Activated naive CD4-positive, alpha-beta T cell treated with anti-CD3 and anti-CD28 coated beads, Interleukin-2, amount 50 U/mL, for 72 hours (primary cell): ENCODE data around the gene ARHGEF16. TPM values are rescaled to one million over a fixed set of nuclear protein-coding genes. Genes with fewer than 3 reads are reported as not detected.

Source experiments
- ATAC-seq, 2 donors: fragments of 150-1000 bp; cut with Tn5 transposase; 2 replicates each; pipeline ENCODE4 v1.10.0; 2021; ENCODE audit warnings: mild to moderate bottlenecking in 2 of 2, moderate library complexity in 2 of 2
- DNase-seq, 2 donors: peaks; one replicate each; pipeline ENCODE4 v3.0.0; 2021 to 2022; ENCODE audit warnings: low spot score in 2 of 2
- H3K27ac Mint-ChIP-seq, 2 donors: one replicate each; pipeline ENCODE4 v1.8.0; 2022; ENCODE audit warnings: mild to moderate bottlenecking in 2 of 2, mixed read lengths in 2 of 2
- H3K36me3 Mint-ChIP-seq, 2 donors: one replicate each; pipeline ENCODE4 v1.8.0; 2022; ENCODE audit warnings: mixed read lengths in 2 of 2
- H3K9me3 Mint-ChIP-seq, 2 donors: one replicate each; pipeline ENCODE4 v1.8.0; 2022; ENCODE audit warnings: mixed read lengths in 2 of 2
- total RNA-seq, 2 donors: library from RNA; stranded (reverse); gene quantifications; one replicate each; pipeline ENCODE4 v1.2.3, GENCODE V29; 2022

The ARHGEF16 gene
- total RNA-seq, 2 donors from 2014 or later: 0.46 TPM; not detected in 1

GRCh38 chr1:3418600-3418999 lies 35.9 kb upstream of the ARHGEF16 start:
- Mint-ChIP-seq H3K9me3 (peaks cover 0 to 6% of the 10 kb centered on the region in 2 donors), H3K36me3 (peaks cover 5 to 7% of the 10 kb centered on the region in 2 donors), H3K27ac (no peak overlapping the region)
- DNase-seq (no peak), ATAC-seq (no peak)

GRCh38 chr1:3419415-3420204 lies 34.9 kb upstream of the ARHGEF16 start:
- DNase-seq (no peak), ATAC-seq (no peak)
- peaks cover 0 to 6% of the 10 kb centered on the region in 2 donors for H3K9me3 Mint-ChIP-seq
- H3K27ac Mint-ChIP-seq: no peak overlapping the region
- H3K36me3 Mint-ChIP-seq: peaks cover 5 to 7% of the 10 kb centered on the region in 2 donors

- no peak overlapping the region for H3K27ac Mint-ChIP-seq
- DNase-seq: no peak
- H3K36me3 Mint-ChIP-seq: peaks cover 5 to 7% of the 10 kb centered on the region in 2 donors
- H3K9me3 Mint-ChIP-seq: peaks cover 0 to 6% of the 10 kb centered on the region in 2 donors
- ATAC-seq: no peak
Measured at GRCh38 chr1:3420218-3420951, 34.1 kb upstream of the ARHGEF16 start.

- Mint-ChIP-seq H3K9me3 (no peaks in the 10 kb centered on the region), H3K36me3 (no peaks in the 10 kb centered on the region), H3K27ac (no peak overlapping the region)
- ATAC-seq: no peak
- DNase-seq: no peak
Measured at GRCh38 chr1:3422638-3423037, 31.8 kb upstream of the ARHGEF16 start.

- Mint-ChIP-seq H3K27ac (no peak overlapping the region), H3K9me3 (no peaks in the 10 kb centered on the region), H3K36me3 (no peaks in the 10 kb centered on the region)
- DNase-seq (no peak), ATAC-seq (no peak)
Measured at GRCh38 chr1:3423245-3423829, 31.1 kb upstream of the ARHGEF16 start.

- no peaks in the 10 kb centered on the region for H3K36me3 Mint-ChIP-seq
- peak in 1 of 2 donors; percentile 11 for ATAC-seq
- no peak for DNase-seq
- H3K9me3 Mint-ChIP-seq: no peaks in the 10 kb centered on the region
- H3K27ac Mint-ChIP-seq: no peak overlapping the region
Measured at GRCh38 chr1:3423896-3424611, 30.4 kb upstream of the ARHGEF16 start.

GRCh38 chr1:3425486-3426215 lies 28.8 kb upstream of the ARHGEF16 start:
- ATAC-seq (no peak), DNase-seq (no peak)
- H3K36me3 Mint-ChIP-seq: no peaks in the 10 kb centered on the region
- H3K9me3 Mint-ChIP-seq: no peaks in the 10 kb centered on the region
- H3K27ac Mint-ChIP-seq: no peak overlapping the region

- no peak for DNase-seq
- no peak for ATAC-seq
- Mint-ChIP-seq H3K9me3 (no peaks in the 10 kb centered on the region), H3K36me3 (no peaks in the 10 kb centered on the region), H3K27ac (no peak overlapping the region)
Measured at GRCh38 chr1:3426956-3427535, 27.4 kb upstream of the ARHGEF16 start.

- DNase-seq (no peak), ATAC-seq (no peak)
- Mint-ChIP-seq H3K27ac (no peak overlapping the region), H3K36me3 (no peaks in the 10 kb centered on the region), H3K9me3 (no peaks in the 10 kb centered on the region)
Measured at GRCh38 chr1:3427711-3428704, 26.5 kb upstream of the ARHGEF16 start.

- no peaks in the 10 kb centered on the region for H3K9me3 Mint-ChIP-seq
- DNase-seq (no peak), ATAC-seq (no peak)
- H3K27ac Mint-ChIP-seq: no peak overlapping the region
- H3K36me3 Mint-ChIP-seq: no peaks in the 10 kb centered on the region
Measured at GRCh38 chr1:3428899-3429298, 25.6 kb upstream of the ARHGEF16 start.

- Mint-ChIP-seq H3K36me3 (no peaks in the 10 kb centered on the region), H3K9me3 (no peaks in the 10 kb centered on the region), H3K27ac (no peak overlapping the region)
- no peak for ATAC-seq
- DNase-seq: no peak
Measured at GRCh38 chr1:3429320-3429719, 25.1 kb upstream of the ARHGEF16 start.

GRCh38 chr1:3429766-3430165 lies 24.7 kb upstream of the ARHGEF16 start:
- Mint-ChIP-seq H3K36me3 (no peaks in the 10 kb centered on the region), H3K27ac (no peak overlapping the region), H3K9me3 (no peaks in the 10 kb centered on the region)
- no peak for ATAC-seq
- no peak for DNase-seq

- Mint-ChIP-seq H3K27ac (no peak overlapping the region), H3K36me3 (no peaks in the 10 kb centered on the region), H3K9me3 (no peaks in the 10 kb centered on the region)
- DNase-seq (no peak), ATAC-seq (no peak)
Measured at GRCh38 chr1:3430406-3430805, 24.1 kb upstream of the ARHGEF16 start.

- no peak for DNase-seq
- Mint-ChIP-seq H3K27ac (no peak overlapping the region), H3K36me3 (no peaks in the 10 kb centered on the region), H3K9me3 (no peaks in the 10 kb centered on the region)
- no peak for ATAC-seq
Measured at GRCh38 chr1:3430820-3431219, 23.6 kb upstream of the ARHGEF16 start.

GRCh38 chr1:3431266-3431665 lies 23.2 kb upstream of the ARHGEF16 start:
- DNase-seq (no peak), ATAC-seq (peak in 1 of 2 donors; percentile 58)
- H3K9me3 Mint-ChIP-seq: no peaks in the 10 kb centered on the region
- H3K27ac Mint-ChIP-seq: no peak overlapping the region
- no peaks in the 10 kb centered on the region for H3K36me3 Mint-ChIP-seq
